Right lobe of liver (tissue), 6 donors: ENCODE results near the gene MYZAP. TPM values are rescaled to one million over a fixed set of nuclear protein-coding genes. Genes with fewer than 3 reads are reported as not detected.

Experiments
- ATAC-seq, 4 donors: fragments of 200-7000 bp; cut with Tn5 transposase; one replicate each; pipeline ENCODE4 v1.9.1; 2020; ENCODE audit warnings: mild to moderate bottlenecking in 4 of 4, moderate library complexity in 4 of 4
- DNase-seq, 3 donors: peaks; one replicate each; pipeline ENCODE4 v3.0.0-alpha.2; 2020
- H3K27ac ChIP-seq, 3 donors: fragments of 200-600 bp; one replicate each; pipeline ENCODE4 v1.8.0; 2022
- H3K27me3 ChIP-seq, 2 donors: fragments of 200-600 bp; one replicate each; pipeline ENCODE4 v1.8.0; 2022
- H3K36me3 ChIP-seq, 4 donors: fragments of 200-600 bp; sonication (generic) in 1 of 4; one replicate each; pipeline versions ENCODE4 v1.5.1 to v1.8.0; 2017 to 2022; ENCODE audit warnings: control low read depth in 1 of 4
- H3K4me1 ChIP-seq, 4 donors: fragments of 200-600 bp; sonication (generic) in 1 of 4; one replicate each; pipeline versions ENCODE4 v1.5.1 to v1.8.0; 2017 to 2022; ENCODE audit warnings: control low read depth in 1 of 4
- H3K4me3 ChIP-seq, 3 donors: fragments of 200-600 bp; one replicate each; pipeline ENCODE4 v1.8.0; 2022
- H3K9me3 ChIP-seq, 4 donors: fragments of 200-600 bp; sonication (generic) in 1 of 4; one replicate each; pipeline versions ENCODE4 v1.5.1 to v1.8.0; 2017 to 2022; ENCODE audit warnings: control low read depth in 1 of 4
- POLR2A ChIP-seq: fragments of 450-650 bp; IDR thresholded peaks from one replicate; pipeline ENCODE4 v1.6.1; 2017; ENCODE audit warnings: antibody characterized with exemption, mild to moderate bottlenecking
- WGBS: methylation state at CpG from one replicate; pipeline ENCODE4 v1.1.6; 2018; ENCODE audit warnings: low coverage, low lambda C conversion rate; ENCODE audit not compliant: insufficient coverage; ENCODE audit errors: missing lambda C conversion rate; 5-methylcytosine and 5-hydroxymethylcytosine counted together
- intact Hi-C, 2 donors: fragments of 100-400 bp; cut with DNase I; formaldehyde crosslinking; loops; one replicate each; pipeline versions ENCODE4 v1.11.2 to v1.14.1; 2022
- total RNA-seq, 6 experiments: library from RNA; depleted of rRNA in 2 of 6; stranded (reverse); fragments of >200 nt in 2 of 6; fragmentation: NEBNext Ultra II Directional in 3 of 6; extraction: Animal tissue kit (Norgen Biotek cat#: 25700) in 3 of 6; gene quantifications; one replicate each; pipeline versions ENCODE4 v1.1.0 to v1.2.4, GENCODE V29; 2016 to 2023
- TF ChIP-seq, protein P1 (sequence below), 4 donors: fragments of 200-600 bp in 3 of 4; fragments of 450-650 bp in 1 of 4; IDR thresholded peaks; one replicate each; pipeline versions ENCODE4 v1.5.1 to v1.8.0; 2016 to 2022; ENCODE audit warnings: antibody characterized with exemption in 4 of 4, mild to moderate bottlenecking in 2 of 4
- donor health status: DM: no; HTN: yes; CAD: no.
- donor health status: DM: no; HTN: no; CAD: no.
- donor health status: DM: no; HTN: no; CAD: no.
- donor health status: DM: no; HTN: yes; CAD: no.
- donor health status: DM: no; HTN: yes; CAD: no.

MYZAP gene
- total RNA-seq, 6 experiments from 2014 or later: 0.24 to 0.65 (median 0.61) TPM; not detected in 2

GRCh38 chr15:57580866-57581265 lies 10.8 kb upstream of the MYZAP start:
- no peak overlapping the region for H3K27ac ChIP-seq
- no peaks in the 10 kb centered on the region for H3K9me3 ChIP-seq
- intact Hi-C loops: no loop called here
- WGBS: 50% methylated on average over 5 of the region's 5 CpGs
- H3K27me3 ChIP-seq: no peaks in the 10 kb centered on the region
- DNase-seq (peak in 1 of 3 donors; percentile 52), ATAC-seq (peak; percentile 62 to 87 (median 77))
- TF ChIP-seq POLR2A: no peak
- TF ChIP-seq, protein P1, sequence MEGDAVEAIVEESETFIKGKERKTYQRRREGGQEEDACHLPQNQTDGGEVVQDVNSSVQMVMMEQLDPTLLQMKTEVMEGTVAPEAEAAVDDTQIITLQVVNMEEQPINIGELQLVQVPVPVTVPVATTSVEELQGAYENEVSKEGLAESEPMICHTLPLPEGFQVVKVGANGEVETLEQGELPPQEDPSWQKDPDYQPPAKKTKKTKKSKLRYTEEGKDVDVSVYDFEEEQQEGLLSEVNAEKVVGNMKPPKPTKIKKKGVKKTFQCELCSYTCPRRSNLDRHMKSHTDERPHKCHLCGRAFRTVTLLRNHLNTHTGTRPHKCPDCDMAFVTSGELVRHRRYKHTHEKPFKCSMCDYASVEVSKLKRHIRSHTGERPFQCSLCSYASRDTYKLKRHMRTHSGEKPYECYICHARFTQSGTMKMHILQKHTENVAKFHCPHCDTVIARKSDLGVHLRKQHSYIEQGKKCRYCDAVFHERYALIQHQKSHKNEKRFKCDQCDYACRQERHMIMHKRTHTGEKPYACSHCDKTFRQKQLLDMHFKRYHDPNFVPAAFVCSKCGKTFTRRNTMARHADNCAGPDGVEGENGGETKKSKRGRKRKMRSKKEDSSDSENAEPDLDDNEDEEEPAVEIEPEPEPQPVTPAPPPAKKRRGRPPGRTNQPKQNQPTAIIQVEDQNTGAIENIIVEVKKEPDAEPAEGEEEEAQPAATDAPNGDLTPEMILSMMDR (IDR thresholded peaks at IDR 0.05): peak in 1 of 4 donors; percentile 24
- H3K36me3 ChIP-seq: no peaks in the 10 kb centered on the region
- H3K4me3 ChIP-seq: no peak overlapping the region
- H3K4me1 ChIP-seq: peaks cover 0 to 13% (median 0%) of the 10 kb centered on the region in 4 donors

DNA sequence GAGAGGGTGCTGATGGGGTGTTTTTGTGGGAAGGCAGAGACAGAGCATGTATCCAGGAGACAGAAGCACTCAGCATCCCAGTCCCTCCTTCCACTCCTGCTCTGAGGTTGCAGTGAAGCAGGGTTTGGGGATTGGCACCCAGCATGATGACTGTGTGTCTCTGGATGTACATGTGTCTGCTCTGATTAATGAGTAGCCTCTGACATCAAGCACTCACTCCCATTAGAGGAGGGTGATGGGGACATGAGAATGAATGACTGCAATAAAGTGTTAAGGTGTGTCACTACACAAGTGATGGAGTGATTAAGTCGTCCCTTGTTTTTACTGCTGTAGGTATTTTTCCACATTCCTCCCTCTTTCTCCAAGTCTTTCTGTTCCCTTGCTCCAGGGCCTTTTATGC lies 9.6 kb upstream of the MYZAP start:
- DNase-seq (no peak), ATAC-seq (no peak)
- Histone ChIP-seq H3K4me1 (peaks cover 0 to 13% (median 0%) of the 10 kb centered on the region in 4 donors), H3K4me3 (no peak overlapping the region), H3K9me3 (no peaks in the 10 kb centered on the region), H3K36me3 (no peaks in the 10 kb centered on the region), H3K27me3 (no peaks in the 10 kb centered on the region), H3K27ac (no peak overlapping the region)
- WGBS: 60% methylated on average over 1 of the region's 1 CpG
- TF ChIP-seq, protein P1 (IDR thresholded peaks at IDR 0.05): no peak
- no peak for TF ChIP-seq POLR2A
- intact Hi-C loops: no loop called here

GRCh38 chr15:57583282-57583681 lies 8.4 kb upstream of the MYZAP start:
- H3K9me3 ChIP-seq: no peaks in the 10 kb centered on the region

GRCh38 chr15:57583720-57584119 lies 8.0 kb upstream of the MYZAP start:
- TF ChIP-seq POLR2A: no peak
- TF ChIP-seq, protein P1 (IDR thresholded peaks at IDR 0.05): no peak
- ATAC-seq: no peak

More at GRCh38 chr15:57583282-57583681, 8.4 kb upstream of the MYZAP start:
- DNase-seq (no peak), ATAC-seq (no peak)
- TF ChIP-seq POLR2A: no peak
- TF ChIP-seq, protein P1 (IDR thresholded peaks at IDR 0.05): no peak
- H3K27ac ChIP-seq: no peak overlapping the region
- no peaks in the 10 kb centered on the region for H3K27me3 ChIP-seq
- no peak overlapping the region for H3K4me3 ChIP-seq
- intact Hi-C loops: no loop called here
- 88% methylated on average over 2 of the region's 2 CpGs for WGBS
- H3K36me3 ChIP-seq: no peaks in the 10 kb centered on the region
- peaks cover 0 to 13% (median 0%) of the 10 kb centered on the region in 4 donors for H3K4me1 ChIP-seq

More at GRCh38 chr15:57583720-57584119, 8.0 kb upstream of the MYZAP start:
- H3K36me3 ChIP-seq: no peaks in the 10 kb centered on the region
- H3K4me3 ChIP-seq: no peak overlapping the region
- WGBS: 76% methylated on average over 3 of the region's 3 CpGs
- DNase-seq: no peak
- no peaks in the 10 kb centered on the region for H3K27me3 ChIP-seq
- intact Hi-C loops: no loop called here
- H3K27ac ChIP-seq: no peak overlapping the region
- no peaks in the 10 kb centered on the region for H3K9me3 ChIP-seq
- H3K4me1 ChIP-seq: peaks cover 0 to 13% (median 0%) of the 10 kb centered on the region in 4 donors
